ENCODE data around the gene FITM2.

FITM2 gene

GRCh38 chr20:44350567-44350966 lies 39.6 kb upstream of the FITM2 start:
- ATAC-seq = no peak
- TF ChIP-seq RARB (CRISPR knock-in tag; IDR thresholded peaks at IDR 0.05) (no peak), ZNF565 (CRISPR knock-in tag; conservative IDR thresholded peaks at IDR 0.05; ENCODE audit: low read depth) (no peak), ZNF70 (CRISPR knock-in tag; IDR thresholded peaks at IDR 0.05) (no peak), ISL1 (CRISPR knock-in tag; IDR thresholded peaks at IDR 0.05) (no peak), ZNF8 (CRISPR knock-in tag; IDR thresholded peaks at IDR 0.05) (no peak), POU6F1 (CRISPR knock-in tag; IDR thresholded peaks at IDR 0.05; ENCODE audit: borderline replicate concordance, low read depth) (no peak), PPARA (CRISPR knock-in tag; IDR thresholded peaks at IDR 0.05; ENCODE audit: borderline replicate concordance) (no peak), GLIS3 (CRISPR knock-in tag; IDR thresholded peaks at IDR 0.05) (no peak), CSRNP3 (CRISPR knock-in tag; IDR thresholded peaks at IDR 0.05) (no peak), ZC3H10 (CRISPR knock-in tag; IDR thresholded peaks at IDR 0.05) (no peak), OSR1 (CRISPR knock-in tag; IDR thresholded peaks at IDR 0.05) (no peak), TOX (CRISPR knock-in tag; IDR thresholded peaks at IDR 0.05; ENCODE audit: borderline replicate concordance) (no peak), ZFP30 (CRISPR knock-in tag; IDR thresholded peaks at IDR 0.05) (no peak), TSHZ2 (CRISPR knock-in tag; IDR thresholded peaks at IDR 0.05) (no peak), CSDC2 (CRISPR knock-in tag; IDR thresholded peaks at IDR 0.05) (no peak), ESRRG (CRISPR knock-in tag; IDR thresholded peaks at IDR 0.05) (no peak), TCF4 (CRISPR knock-in tag; IDR thresholded peaks at IDR 0.05; ENCODE audit: borderline replicate concordance) (no peak), SNAI2 (CRISPR knock-in tag; IDR thresholded peaks at IDR 0.05) (no peak), ZFP3 (CRISPR knock-in tag; IDR thresholded peaks at IDR 0.05) (no peak)

GRCh38 chr20:44349349-44349748 lies 38.3 kb upstream of the FITM2 start:
- TF ChIP-seq ARNTL (CRISPR knock-in tag; IDR thresholded peaks at IDR 0.05; ENCODE audit: borderline replicate concordance, low read depth) = no peak
- TF ChIP-seq OSR1 (CRISPR knock-in tag; IDR thresholded peaks at IDR 0.05) = no peak
- TF ChIP-seq SNAI2 (CRISPR knock-in tag; IDR thresholded peaks at IDR 0.05) = no peak
- TF ChIP-seq ZFP30 (CRISPR knock-in tag; IDR thresholded peaks at IDR 0.05) = no peak
- TF ChIP-seq BACH2 (CRISPR knock-in tag; IDR thresholded peaks at IDR 0.05; ENCODE audit: borderline replicate concordance) = no peak
- TF ChIP-seq ESRRG (CRISPR knock-in tag; IDR thresholded peaks at IDR 0.05) = no peak
- no peak for TF ChIP-seq POU6F1 (CRISPR knock-in tag; IDR thresholded peaks at IDR 0.05; ENCODE audit: borderline replicate concordance, low read depth)
- no peak for TF ChIP-seq RARB (CRISPR knock-in tag; IDR thresholded peaks at IDR 0.05)
- TF ChIP-seq GLIS3 (CRISPR knock-in tag; IDR thresholded peaks at IDR 0.05) = no peak
- TF ChIP-seq PATZ1 (CRISPR knock-in tag; IDR thresholded peaks at IDR 0.05; ENCODE audit: borderline replicate concordance) = no peak
- TF ChIP-seq ZFP3 (CRISPR knock-in tag; IDR thresholded peaks at IDR 0.05) = no peak
- no peak for TF ChIP-seq CSRNP3 (CRISPR knock-in tag; IDR thresholded peaks at IDR 0.05)
- TF ChIP-seq ZC3H10 (CRISPR knock-in tag; IDR thresholded peaks at IDR 0.05) = no peak
- TF ChIP-seq CSDC2 (CRISPR knock-in tag; IDR thresholded peaks at IDR 0.05) = no peak
- no peak for TF ChIP-seq TCF4 (CRISPR knock-in tag; IDR thresholded peaks at IDR 0.05; ENCODE audit: borderline replicate concordance)
- TF ChIP-seq ZNF565 (CRISPR knock-in tag; conservative IDR thresholded peaks at IDR 0.05; ENCODE audit: low read depth) = no peak
- no peak for TF ChIP-seq ISL1 (CRISPR knock-in tag; IDR thresholded peaks at IDR 0.05)
- TF ChIP-seq PPARA (CRISPR knock-in tag; IDR thresholded peaks at IDR 0.05; ENCODE audit: borderline replicate concordance) = no peak
- no peak for TF ChIP-seq ZNF70 (CRISPR knock-in tag; IDR thresholded peaks at IDR 0.05)

More at GRCh38 chr20:44349349-44349748, 38.3 kb upstream of the FITM2 start:
- ATAC-seq = no peak

All from SK-N-SH treated with all-trans-retinoic acid at 6 μM for 48 hours (cell line).